SK-N-SH (cell line): ENCODE data around the gene ALOX15.

ENCODE experiments used
- CHD2 ChIP-seq: fragments of 150-350 bp; IDR thresholded peaks from 2 replicates; pipeline ENCODE4 v1.6.1; 2018; ENCODE audit warnings: low read length; ENCODE audit not compliant: partially characterized antibody
- CTCF ChIP-seq: fragments of 200-600 bp; sonication (generic); IDR thresholded peaks from 2 replicates; pipeline ENCODE4 v1.6.1; 2017; ENCODE audit warnings: antibody characterized with exemption, mild to moderate bottlenecking, moderate library complexity
- EP300 ChIP-seq, 2 experiments: IDR thresholded peaks; 2 replicates each; pipeline versions ENCODE4 v1.4.0 to v1.6.1; 2012; ENCODE audit warnings: borderline replicate concordance in 1 of 2, low read depth in 1 of 2, low read length in 1 of 2
- GABPA ChIP-seq: IDR thresholded peaks from 2 replicates; pipeline ENCODE4 v1.4.0; 2012; ENCODE audit warnings: low read depth, mild to moderate bottlenecking
- GATA2 ChIP-seq: sonication (generic); formaldehyde crosslinking; IDR thresholded peaks from 2 replicates; pipeline ENCODE4 v1.5.0; 2020; ENCODE audit warnings: mild to moderate bottlenecking, missing genetic modification reagents
- MAX ChIP-seq: IDR thresholded peaks from 2 replicates; pipeline ENCODE4 v1.4.0; 2012; ENCODE audit warnings: low read depth
- POLR2AphosphoS5 ChIP-seq: IDR thresholded peaks from 2 replicates; pipeline ENCODE4 v1.6.1; 2012; ENCODE audit warnings: low read depth, low read length
- REST ChIP-seq: IDR thresholded peaks from 2 replicates; pipeline ENCODE4 v1.6.1; 2012; ENCODE audit warnings: mild to moderate bottlenecking, low read depth, low read length, moderate library complexity
- SMC3 ChIP-seq: IDR thresholded peaks from 2 replicates; pipeline ENCODE4 v1.6.1; 2012; ENCODE audit warnings: low read depth, low read length, improper control_type of control experiment
- YY1 ChIP-seq: IDR thresholded peaks from 2 replicates; pipeline ENCODE4 v1.4.0; 2012; ENCODE audit warnings: low read depth, mild to moderate bottlenecking

- TF ChIP-seq CTCF (no peak), POLR2AphosphoS5 (no peak; the same call in 1 of the 2 replicates), REST (no peak; the same call in 1 of the 2 replicates), GATA2 (CRISPR knock-in tag) (no peak), MAX (0 out of 2 replicates have a peak, but pooled peaks have one; percentile 11), CHD2 (no peak), YY1 (no peak), SMC3 (no peak), EP300 (IDR thresholded peaks at IDR 0.05; ENCODE audit: borderline replicate concordance in 1 of 2, low read depth in 1 of 2, low read length in 1 of 2) (peak; percentile 8 to 71; a peak in 3 of 4 replicates), GABPA (no peak)
These were observed 17.2 kb upstream of the ALOX15 start for GRCh38 chr17:4658478-4659305.
